Daoy (cell line): ENCODE data around the gene TOR1B. TPM values are rescaled to one million over a fixed set of nuclear protein-coding genes. Genes with fewer than 3 reads are reported as not detected.
A peak's percentile ranks its signal among the peaks of the same experiment; 100 is the strongest.
"Not testable (repeated sequence)": the region's sequence is repeated elsewhere in the genome, so short reads cannot be mapped to it uniquely, and the experiment has no call there.

Source experiments
- DNase-seq: peaks from one replicate; pipeline ENCODE4 v3.0.0-alpha.2; 2015; ENCODE audit warnings: low read depth
- total RNA-seq: library from RNA; depleted of rRNA; stranded (reverse); fragments of >200 nt; shearing (Covaris generic); gene quantifications from 2 replicates; pipeline ENCODE4 v1.2.3, GENCODE V29; 2014; rRNA removed

TOR1B gene
- 12.7 and 16.2 TPM in 2 replicates for total RNA-seq

DNA sequence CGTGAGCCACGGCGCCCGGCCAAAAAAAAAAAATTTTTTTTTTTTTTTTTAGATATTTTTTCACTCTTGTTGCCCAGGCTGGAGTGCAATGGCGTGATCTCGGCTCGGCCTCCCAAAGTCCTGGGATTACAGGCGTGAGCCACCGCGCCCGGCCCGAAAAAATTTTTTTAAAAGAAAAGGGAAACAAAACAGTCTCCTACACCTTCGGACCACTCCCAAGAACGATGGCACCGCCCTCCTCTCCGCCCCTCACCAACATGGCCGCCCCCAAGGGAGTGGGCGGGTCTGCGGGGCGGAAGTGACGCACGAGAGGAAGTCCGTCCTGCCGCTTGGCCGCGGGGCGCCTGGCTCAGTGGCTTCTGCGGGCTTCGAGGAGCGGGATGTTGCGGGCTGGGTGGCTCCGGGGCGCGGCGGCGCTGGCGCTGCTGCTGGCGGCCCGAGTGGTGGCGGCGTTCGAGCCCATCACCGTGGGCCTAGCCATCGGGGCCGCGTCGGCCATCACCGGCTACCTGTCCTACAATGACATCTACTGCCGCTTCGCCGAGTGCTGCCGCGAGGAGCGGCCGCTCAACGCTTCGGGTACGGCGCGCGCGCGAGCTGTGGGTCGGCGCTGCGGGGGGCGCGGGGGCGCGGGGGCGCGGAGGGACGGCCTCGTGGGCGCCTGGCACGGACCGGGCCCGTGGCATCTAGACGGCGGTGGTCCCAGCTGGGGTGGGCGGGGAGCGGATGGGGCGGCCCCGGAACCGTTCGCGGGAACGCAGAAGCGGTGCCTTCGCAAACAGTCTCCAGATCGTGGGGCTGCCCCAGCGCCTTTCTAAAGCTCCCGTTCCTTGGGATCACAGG, at the start of gene TOR1B:
TSS of gene TOR1B (plus strand) at position 352 of the 843 bp plus-strand sequence. CDS start at position 381, 29 bp downstream.
- DNase-seq = peak; percentile 91

GRCh38 chr9:129755151-129755550, 47.8 kb upstream of the TOR1B start:
- DNase-seq = no peak

DNA sequence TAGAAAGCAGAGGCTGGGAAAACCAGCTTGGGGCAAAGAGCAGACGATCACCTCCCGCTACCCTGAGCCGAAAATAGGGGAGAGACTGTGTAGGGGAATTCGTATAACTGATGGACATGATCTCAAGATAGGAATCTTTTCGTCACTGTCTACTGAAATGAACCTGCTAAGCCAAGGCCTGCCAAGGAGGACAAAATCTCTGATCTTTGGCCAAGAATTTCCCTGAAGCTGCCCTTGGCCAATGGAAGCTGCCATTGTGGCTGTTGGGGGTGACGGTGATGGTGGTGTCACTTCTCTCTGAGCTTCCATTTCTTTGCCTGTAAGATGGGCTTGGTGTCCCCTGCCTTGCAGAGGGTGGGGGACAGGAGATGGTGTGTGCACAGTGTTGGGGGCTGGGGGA, 46.8 kb upstream of the TOR1B start:
- DNase-seq = no peak

- no peak for DNase-seq
Measured at GRCh38 chr9:129757045-129757444, 45.9 kb upstream of the TOR1B start.

GRCh38 chr9:129759319-129759718, 43.7 kb upstream of the TOR1B start:
- no peak for DNase-seq

DNA sequence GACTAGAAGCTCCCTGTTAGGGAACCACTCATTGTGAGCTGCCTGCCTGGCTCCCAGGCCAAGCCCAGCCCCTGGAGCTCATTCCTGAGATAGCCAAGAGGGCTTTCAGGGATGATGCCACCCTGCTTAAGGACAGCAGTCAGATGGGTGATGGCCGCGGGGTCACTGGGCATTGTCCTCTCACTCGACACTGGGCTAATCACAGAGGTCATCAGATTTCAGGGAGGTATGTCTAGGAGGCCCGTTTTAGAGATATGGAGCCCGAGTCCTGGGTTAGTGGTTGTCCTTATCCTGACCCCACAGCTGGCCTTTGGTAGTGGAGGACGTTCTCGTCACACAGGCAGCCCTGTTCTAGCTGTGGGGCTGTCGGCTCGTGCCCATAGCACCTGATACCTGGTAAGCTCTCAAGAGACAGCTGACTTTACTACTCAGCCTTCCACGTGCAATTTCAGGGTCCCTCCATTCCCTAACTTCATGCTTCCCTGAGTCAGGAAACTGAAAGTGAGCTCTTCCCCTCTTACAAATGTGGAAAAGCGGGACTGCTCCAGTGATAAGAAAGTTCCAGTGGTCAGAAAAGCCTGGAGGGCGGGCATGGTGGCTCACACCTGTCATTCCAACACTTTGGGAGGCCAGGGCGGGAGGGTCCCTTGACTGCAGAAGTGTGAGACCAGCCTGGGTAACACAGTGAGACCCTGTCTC, 43.0 kb upstream of the TOR1B start:
- DNase-seq = no peak

- DNase-seq = not testable (repeated sequence)
Measured at GRCh38 chr9:129760784-129761183, 42.2 kb upstream of the TOR1B start.

DNA sequence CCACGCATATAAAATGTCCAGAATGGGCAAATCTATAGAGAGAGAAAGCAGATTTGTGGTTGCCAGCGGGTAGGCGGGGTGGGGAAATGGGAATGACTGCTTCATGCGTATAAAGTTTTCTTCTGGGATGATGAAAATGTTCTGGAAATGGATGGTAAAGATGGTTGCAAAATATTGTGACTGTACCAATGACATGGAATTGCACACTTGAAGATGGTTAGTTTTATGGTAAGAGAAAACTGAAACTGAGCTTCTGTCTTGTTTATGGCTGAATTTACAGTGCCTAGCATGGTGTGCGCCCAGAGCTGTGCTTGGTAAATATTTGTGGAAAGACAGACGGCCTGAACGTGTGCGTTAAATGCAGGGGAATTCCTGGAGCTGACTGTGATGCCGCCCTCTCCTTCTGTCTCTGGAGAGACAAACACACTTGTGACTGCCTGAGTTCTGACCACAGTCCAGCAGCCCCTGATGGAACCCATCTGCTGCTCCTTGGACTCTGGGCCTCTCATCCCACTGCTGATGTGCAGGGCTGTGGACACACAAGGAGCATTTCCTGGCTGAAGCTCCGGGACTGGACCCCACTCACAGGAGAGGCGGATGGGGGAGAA, 41.6 kb upstream of the TOR1B start:
- no peak for DNase-seq

DNA sequence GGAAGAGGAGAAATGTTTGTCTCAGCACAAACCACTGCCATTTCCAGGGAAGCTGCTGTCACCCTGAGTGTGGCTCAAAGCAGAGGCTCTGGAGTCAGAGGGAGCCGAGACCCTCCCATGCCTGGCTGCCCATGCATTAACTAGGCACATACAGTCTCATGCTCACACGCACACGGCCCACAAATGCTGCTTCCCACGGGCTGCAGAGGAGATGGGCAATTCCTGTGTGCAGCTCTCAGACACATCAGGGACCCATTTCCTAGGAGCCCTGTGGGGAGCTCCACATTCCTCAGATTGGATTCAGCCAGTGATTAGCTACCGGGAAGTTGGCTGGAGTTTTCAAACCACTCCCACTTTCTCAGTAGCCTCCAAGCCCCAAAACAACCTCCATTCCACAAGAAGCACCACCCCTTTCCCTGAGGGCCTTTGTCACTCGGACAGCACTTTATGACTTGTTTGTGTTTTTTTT, 41.0 kb upstream of the TOR1B start:
- peak; percentile 46 for DNase-seq

DNA sequence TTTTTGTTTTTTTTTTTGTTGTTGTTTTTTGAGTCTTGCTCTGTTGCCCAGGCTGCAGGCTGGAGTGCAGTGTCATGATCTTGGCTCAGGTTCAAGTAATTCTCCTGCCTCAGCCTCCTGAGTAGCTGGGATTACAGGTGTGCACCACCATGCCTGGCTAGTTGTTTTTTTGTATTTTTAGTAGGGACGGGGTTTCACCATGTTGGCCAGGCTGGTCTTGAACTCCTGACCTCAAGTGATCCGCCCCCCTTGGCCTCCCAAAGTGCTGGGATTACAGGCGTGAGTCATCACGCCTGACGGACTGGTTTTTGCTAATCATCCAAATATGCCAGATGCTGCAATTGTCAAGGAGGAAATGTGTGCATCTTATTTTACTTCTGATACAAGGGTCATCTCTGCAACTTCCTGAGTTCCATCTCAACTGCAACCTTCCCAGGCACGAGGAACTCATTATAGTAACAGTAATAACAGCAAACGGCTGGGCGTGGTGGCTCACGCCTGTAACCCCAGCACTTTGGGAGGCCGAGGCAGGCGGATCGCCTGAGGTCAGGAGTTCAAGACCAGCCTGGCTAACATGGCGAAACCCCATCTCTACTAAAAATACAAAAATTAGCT, 40.5 kb upstream of the TOR1B start:
- DNase-seq = peak; percentile 66

DNA sequence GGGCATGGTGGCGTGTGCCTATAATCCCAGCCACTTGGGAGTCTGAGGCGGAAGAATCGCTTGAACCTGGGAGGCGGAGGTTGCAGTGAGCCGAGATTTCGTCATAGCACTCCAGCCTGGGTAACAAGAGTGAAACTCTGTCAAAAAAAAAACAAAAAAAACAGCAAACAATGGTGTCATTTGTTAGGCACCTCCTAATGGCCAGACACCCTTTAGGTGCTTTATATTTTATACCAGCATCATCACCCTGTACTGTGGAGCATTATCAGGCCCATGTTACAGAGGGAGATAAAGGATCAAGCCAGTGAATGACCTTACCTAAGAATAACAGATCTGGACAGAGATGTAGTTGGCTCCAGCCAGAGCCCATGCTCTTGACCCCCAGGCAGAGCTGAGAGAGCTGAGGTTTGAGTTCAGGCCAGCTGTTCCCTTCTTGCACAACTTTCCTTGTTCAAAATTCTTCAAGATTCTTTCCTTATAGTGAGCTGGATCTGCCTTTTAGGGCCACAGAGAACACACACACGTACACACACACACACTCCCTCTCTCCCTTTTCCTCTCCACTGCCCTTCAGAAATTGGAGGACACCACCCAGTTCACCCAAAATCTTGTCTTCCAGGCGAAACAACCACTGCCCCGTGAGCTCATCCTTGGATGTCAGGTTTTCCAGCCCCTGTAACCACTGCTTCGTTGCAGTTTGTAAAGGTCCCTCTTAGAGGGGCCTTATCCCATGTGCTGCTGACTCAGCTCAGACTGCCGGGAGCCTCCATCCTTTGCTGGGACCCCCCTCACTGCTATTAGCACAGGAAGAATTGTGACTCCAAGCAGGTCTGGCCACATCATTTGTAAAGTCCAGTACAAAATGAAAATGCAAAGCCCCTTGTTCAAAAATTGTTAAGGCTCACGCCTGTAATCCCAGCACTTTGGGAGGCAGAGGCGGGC, 39.7 kb upstream of the TOR1B start:
- no peak for DNase-seq

DNA sequence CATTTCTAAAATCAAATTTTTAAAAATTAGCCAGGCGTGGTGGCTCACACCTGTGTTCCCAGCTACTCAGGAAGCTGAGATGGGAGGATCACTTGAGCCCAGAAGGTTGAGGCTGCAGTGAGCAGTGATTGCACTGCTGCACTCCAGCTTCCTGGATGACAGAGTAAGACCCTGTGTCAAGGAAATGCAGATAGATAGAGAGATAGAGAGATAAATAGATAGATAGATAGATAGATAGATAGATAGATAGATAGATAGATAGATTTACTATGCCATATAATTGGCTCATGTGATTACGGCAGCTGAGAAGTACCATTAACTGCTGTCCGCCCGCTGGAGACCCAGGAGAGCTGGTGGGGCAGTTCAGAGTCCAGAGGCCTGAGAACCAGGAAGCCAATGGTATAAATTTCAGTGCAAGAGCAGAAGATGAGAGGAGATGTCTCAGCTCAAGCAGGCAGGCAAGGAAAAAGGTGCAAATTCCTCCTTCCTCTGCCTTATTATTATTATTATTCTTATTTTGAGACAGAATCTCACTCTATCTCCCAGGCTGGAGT, 37.1 kb upstream of the TOR1B start:
- no peak for DNase-seq

GRCh38 chr9:129768486-129768885, 34.5 kb upstream of the TOR1B start:
- DNase-seq = no peak

- no peak for DNase-seq
Measured at GRCh38 chr9:129769669-129770068, 33.3 kb upstream of the TOR1B start.

- DNase-seq = no peak
Measured at GRCh38 chr9:129770741-129771140, 32.2 kb upstream of the TOR1B start.

GRCh38 chr9:129773262-129774048, 29.5 kb upstream of the TOR1B start:
- DNase-seq = peak; percentile 55

DNA sequence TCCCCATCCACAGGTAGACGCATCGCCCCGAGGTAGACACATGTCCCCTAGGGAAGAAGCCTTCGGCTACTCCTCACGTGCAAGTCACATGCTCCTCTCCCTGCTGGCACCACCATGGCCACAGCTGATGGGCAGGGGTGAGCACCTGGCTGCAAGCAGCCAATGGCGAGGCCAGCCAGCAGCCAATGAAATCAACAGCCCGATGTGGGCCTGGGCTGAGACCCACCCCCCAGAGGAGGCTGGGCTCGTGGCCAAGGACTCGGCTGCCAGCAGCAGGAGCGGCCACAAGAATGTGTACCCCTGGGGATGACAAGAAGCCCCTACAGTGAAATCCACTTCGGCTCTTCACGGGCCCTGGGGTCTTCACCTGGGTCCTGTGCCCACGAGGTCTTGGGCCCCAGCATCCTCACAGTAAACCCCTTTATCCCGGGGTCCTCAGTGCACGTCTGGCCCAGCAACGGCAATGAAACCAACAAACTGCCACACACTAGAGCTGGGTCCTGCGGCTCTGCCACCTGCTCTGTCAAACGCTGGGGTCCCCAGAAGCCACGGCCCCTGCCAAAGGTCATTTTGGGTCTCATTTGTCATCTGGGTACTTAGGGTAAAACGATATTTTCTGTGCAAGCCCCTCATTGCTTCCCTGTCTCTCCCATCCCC, 28.1 kb upstream of the TOR1B start:
- DNase-seq = no peak

DNA sequence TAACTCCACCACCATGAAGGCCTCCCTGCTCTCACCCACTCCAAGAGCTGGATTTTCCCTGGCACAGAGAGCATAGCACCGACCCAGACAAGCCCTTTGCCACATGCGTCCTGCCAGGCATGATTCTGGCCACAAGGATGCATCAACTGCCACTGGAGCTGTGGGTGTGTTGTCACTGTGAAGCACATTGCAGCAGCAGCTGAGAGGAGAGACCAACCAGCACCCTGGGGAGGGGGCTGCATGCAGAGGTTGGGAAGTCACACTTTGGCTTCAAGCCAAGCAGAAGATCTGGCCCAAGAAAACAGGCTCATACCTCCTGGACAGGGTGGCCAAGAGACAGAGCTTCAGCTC, 27.6 kb upstream of the TOR1B start:
- DNase-seq = no peak

DNA sequence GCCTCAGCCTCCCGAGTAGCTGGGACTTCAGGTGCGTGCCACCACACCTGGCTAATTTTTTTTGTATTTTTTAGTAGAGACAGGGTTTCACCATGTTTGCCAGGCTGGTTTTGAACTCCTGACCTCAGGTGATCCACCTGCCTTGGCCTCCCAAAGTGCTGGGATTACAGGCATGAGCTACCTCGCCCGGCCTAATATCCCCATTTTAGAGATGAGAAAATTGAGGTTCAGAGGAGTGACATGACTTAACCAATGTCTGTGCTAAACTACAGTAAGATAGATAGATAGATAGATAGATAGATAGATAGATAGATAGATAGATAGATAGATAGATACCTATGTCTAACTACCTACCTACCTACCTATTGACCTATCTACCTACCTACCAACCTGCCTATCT, 26.9 kb upstream of the TOR1B start:
- not testable (repeated sequence) for DNase-seq
